OCI-M2 (cell line): Measurements from ENCODE around the gene RMND5A.

Source experiments
- DNase-seq: peaks from one replicate; lab custom pipeline; 2025; ENCODE audit not compliant: unreplicated experiment; lab: John Stamatoyannopoulos, UW

Gene RMND5A

DNA sequence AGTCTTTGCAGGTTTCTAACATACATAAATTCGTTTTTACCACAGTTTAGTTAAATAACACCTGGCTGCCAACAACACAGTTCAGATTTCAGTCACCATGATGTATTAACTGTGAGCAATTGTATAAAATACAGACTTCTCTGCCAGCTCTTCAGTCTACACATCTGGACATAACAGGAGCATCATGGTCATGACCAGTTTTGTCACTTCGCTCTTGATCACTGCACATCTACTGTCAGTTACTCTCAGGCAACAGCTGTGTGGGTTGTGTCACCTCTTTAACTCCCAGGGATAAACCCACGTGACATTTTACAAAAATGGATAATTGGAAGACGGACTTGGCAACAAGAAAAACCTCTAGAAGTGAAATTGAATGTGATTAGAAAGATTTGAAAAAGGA is 40.3 kb downstream of the RMND5A start:
- no peak for DNase-seq

DNA sequence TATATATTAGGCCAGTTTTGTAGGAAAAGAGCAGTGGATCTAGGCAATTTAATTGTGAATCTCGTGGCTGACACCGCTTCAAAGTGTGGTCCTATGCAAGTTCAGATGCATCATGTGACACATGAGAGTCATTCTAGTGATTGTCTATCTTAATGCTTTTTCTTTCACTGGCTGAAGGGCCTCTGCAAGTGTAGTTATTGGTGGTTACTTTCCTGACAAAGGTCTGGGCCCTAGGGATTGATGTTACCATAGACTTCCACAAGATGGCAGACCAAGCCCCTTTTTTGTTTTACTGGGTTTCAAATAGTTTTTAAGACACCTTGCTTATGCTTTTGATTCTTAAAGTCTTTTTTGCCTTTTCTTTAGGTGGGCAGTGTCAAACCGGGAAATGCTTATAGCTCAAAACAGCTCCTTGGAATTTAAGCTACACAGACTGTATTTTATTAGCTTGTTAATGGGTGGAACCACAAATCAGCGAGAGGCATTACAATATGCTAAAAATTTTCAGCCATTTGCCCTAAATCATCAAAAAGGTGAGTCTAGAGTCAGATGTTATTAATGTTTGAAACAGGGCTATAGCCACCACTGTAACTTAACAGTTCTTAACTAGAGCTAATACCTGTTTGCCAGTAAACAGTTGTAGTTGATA is 44.7 kb downstream of the RMND5A start:
- no peak for DNase-seq

DNA sequence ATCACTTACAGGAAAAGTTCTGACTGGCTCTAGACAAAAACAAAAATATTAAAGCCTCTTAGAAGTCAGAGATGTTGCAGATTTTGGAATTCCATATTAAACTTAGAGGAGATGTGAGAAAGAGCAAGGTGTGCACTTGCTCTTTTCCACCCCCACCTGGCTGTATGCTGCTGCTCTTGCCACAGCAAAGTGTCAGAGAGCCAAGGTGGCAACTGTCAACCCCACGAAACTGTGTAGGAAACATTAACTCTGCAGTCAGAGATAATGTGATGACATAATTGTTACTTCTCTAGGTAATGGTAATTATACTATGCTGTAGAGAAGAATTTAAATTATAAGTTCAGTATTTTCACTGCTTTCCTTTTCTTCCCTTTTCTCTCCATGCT is 45.2 kb downstream of the RMND5A start:
- DNase-seq, result no peak

DNA sequence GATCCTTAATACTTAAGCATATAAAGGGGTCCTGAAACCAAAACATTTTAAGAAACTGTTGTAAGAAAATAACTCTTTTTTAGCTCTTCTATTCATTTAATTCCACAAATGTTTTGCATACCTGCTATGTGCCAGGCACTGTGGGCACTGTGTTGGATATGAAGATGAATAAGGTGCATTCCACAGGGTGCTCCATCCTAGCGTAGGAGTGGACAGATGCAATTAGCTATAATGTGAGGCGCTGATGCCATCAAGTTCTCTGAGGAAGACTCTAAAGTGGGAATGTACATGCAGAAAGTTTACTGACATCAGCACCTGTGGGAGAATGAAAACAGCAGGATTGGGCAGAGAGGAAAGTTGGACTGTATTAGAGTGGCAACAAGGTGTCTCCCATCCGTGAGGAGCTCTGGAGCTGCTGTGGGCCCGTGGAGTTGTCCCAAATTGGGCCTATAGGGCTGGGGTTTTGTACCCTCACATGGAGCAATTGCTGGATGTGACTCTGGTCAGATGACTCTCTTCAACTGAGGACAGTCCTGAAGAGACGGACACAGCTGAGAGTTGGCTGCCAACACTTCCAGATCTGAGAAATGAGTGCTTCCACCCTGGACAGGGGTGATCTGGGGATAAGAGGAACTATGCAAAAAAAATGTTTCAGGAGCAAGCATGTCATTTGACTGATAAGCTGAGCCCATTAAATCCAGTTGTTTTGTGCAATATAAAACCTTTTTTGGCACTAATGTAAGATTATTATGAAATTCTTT is 48.3 kb downstream of the RMND5A start:
- DNase-seq, result no peak

DNA sequence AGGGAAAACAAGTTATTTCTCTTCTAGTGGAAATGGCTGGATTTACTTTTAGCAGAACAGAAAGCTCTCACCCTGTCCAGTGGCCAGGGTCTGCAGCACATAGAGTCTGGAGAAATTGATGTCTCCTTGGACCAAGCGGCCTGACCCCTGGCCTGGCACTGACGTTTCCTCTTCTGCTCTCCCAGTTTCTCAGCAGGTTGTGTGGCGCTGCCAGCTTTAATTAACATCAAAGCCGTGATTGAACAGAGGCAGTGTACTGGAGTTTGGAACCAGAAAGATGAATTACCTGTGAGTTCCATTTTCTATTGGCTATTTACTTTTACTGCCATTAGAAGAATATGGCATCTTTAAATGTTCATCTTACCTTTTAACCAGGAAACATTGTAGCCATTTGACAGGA is 49.7 kb downstream of the RMND5A start:
- DNase-seq, result no peak

DNA sequence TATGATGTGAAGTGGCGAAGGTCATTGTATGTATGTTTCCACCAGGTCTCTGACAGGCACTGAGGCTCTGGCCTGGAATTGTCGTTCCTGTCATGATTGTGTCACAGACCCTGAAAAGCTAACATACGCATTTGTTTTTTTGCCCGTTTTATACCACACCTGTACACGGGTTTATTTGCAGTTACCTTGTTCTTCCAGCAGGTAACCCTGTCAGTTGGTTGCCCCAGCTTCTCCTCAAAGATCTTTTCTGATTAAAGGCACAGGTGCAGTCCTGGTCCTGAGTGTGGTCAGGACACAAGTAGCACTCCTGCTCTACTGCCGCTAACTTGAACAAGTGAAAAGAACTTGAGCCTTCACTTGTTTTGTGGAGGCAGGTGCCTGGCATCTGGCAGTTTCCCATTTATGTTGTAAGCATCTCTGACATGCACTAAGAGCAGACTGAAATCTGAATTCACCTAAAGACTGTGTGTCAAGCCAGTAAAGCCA is 50.8 kb downstream of the RMND5A start:
- DNase-seq, result no peak

DNA sequence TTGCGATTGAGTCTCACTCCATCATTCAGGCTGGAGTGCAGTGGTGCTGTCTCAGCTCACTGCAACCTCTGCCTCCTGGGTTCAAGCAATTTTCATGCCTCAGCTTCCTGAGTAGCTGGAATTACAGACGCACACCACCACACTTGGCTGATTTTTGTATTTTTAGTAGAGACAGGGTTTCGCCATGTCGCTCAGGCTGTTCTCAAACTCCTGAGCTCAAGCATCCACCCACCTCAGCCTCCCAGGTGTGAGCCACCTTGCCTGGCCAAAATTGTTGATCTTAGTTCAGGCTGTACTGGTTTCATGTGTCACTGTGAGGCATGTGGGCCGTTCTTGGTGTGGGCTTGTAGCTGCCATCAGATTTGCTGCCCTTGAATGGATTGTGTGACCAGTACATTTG is 52.5 kb downstream of the RMND5A start:
- no peak for DNase-seq

DNA sequence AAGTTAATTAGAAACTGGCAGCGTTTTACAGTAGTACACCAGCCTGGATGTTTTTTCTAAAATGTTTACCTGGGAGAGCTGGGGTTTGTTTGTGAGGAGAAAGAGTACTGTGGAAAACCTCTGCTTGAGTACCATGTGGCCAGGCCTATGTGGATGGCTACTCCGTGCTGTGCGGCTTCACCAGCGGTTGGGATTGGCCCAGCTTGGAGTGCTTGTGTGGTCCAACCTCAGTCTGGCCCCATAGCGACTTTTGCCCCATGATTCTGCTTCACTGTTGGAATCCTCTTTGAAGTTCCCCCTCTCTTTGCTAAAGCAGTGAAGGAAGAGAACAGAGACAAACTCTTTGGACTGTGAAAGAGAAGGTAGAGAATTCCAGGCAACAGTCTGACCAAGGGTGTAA is 54.8 kb downstream of the RMND5A start:
- DNase-seq, result no peak

DNA sequence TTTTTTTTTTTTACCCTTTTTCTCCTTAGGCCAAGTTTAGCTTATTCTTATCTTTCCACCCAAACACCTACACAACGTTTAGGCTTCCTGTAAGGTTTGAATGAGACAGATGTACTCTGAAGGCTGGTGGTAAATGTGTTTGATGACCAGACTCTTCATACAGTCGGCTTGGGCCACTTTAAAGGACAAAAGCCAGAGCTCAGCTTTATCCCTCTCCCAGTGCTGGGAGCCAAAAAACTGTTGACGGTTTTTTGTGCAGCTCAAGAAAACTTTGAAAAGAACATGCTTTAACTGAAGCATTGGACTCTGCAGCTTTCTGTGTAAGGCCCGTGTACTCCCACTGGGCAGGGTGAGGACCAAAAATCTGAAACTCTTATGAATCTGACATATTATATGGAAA is 55.2 kb downstream of the RMND5A start:
- DNase-seq, result no peak

DNA sequence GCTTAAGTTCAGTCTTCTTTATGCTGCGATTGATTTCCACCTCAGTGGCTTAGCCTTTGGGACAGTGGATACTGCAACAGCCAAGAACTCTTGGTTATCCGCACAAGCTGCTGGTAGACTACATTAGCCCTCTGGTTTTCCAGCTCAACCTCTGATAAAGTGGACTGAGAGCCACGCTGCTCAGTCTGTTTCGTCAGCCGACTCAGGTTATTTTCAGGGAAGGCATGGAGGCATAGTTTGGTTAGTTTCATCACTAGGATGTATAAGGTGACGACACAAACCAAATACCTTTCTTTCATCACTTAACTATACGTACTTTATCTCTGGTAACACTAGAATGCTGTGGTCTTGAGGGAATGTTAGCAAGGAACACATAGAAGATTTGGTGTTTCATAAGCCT is 56.4 kb downstream of the RMND5A start:
- DNase-seq, result no peak

DNA sequence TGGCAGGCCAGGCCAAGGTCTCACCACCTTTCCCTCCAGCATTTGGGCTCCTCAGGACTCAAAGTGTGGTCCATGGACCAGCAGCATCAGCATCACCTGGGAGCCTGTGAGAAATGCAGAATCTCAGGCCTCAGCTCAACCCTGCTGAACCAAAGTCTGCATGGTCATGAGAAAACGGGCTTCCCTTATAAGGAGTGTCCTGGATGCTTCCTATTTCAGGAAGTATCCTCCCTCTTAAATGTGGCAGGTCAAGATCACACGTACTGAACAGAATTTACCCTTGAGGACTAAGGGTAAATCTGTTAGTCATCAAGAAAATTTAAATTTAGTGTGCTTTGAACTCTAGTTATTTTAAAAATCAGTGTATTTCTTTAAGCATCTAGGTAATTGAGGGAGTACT is 58.9 kb downstream of the RMND5A start:
- DNase-seq, result no peak

DNA sequence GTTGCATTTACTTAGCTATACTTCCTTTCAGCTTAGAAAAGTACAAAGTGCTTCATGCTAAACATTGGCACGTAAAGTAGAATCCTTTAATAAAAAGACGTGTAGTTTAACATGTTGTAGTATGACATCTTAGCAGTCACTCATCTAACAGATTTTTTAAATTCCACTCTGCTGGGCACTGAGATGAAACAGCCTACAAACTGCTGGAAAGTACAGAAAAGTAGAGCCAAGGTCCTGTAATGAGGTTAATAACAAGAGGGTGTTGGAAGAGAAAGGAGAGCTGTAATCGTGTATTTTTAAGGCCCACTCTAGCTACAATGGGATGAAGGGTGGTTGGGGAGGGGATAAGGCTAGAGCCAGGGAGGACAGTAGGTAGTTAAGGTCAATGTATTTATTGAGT is 59.9 kb downstream of the RMND5A start:
- DNase-seq, result no peak

DNA sequence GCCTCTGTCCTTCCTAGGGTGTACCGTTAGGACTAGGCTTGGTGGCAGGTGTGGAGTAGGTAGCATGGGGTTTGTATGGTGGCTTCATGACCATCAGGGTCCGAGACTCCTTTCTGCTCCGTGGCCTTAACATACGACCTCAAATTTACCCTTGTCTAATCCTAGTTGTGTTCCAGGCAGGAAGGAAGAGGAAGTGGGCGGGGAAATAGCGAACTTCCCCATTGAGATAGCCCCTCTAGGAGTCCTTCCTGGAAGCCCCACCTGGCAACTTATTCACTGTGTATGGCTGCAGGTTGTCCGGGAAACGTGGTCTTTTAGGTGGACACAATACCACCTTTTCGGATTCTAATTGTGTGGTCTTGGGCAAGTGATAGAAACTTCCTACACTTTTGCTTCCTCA is 61.3 kb downstream of the RMND5A start:
- no peak for DNase-seq

DNA sequence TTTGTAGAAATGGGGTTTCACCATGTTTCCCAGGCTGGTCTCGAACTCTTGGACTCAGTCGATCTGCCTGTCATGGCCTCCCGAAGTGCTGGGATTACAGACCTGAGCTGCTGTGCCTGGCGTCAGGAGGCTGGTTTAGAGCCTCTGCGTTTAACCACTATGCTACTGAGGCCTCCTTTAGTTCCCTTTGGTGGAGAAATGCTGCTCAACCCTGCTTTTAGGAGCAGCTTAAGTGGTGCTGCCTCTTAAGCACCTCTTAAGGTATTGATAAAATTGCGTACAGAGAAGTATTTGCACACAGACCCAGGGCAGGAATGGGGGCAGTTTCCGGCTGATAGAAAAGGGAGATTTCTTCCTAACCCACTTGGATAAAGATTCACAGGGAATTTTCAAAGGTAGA is 62.7 kb downstream of the RMND5A start:
- DNase-seq, result no peak

DNA sequence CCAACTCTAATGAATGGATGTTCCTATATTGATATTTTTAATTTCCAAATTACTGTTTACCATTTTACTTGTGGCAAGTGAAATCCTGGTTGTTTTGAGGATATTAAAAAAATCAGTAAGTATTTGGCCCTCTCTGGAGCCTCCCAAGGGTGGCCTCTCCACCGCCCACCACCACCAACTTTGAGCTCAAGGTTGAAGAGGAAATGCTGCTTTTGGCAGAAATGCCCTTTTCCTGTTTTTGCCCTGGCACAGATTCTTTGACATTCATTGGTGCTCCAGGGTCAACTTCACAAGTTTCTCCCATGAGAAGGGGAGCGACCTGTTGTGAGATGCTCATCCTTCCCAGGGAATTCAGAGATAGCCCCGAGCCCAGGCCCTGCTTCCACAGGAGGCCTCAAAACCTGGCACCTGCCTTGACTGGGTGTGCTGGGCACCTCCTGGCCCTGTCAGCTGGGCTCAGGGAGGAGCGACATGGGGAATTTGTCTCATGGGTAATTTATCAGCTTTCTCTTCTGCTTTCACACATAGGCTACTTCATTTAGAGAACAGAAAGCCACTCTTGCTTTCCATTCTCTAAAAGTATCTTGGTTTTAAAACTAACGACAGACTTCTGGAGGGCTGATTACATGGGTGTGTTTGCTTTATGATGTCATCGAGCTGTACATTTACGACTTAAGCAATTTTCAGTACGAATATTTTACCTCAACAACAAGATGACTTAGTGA is 63.7 kb downstream of the RMND5A start:
- no peak for DNase-seq

DNA sequence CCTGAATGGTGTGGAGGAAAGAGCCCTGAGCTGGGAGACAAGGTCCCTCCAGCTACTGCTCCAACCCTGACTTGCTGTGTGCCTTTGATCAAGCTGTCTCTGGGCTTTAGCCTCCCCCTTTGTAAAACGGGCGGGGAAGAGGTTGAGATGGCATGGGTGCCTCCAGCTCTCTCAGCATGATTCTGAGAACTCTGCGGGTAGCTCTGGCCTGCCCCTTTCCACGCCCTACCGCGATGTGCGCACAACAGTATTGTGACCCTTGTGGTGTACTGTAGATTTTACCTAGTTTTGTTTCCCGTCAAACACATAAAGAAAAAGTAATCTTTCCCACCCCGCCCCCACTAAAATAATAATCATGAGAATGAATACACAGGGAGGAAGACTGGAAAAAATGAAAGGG is 65.4 kb downstream of the RMND5A start:
- DNase-seq, result no peak

DNA sequence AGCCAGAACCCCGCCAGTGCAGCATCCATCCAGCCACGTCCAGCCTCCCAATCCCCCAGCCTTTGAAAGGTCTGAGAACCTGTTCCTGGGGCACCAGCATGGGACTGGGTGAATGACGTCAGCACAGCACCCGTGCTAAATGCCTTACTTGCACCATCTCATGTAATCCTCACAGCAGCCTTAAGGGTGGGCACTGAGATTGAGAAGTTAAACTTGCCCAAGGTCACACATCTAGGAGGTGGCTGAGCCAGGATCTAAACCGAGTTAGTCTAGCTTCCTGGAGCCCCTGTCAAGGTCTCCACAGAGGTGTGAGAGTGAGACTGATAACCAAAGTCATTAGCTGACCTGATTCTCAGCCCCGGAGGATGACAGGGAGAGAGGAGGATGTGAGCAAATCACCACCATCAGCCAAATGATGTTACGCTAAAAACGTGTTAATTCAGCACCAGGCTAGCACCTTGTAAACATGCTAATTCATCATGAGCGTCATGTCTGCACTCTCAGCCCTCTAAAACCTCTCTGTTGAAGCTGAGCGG is 66.0 kb downstream of the RMND5A start:
- no peak for DNase-seq

DNA sequence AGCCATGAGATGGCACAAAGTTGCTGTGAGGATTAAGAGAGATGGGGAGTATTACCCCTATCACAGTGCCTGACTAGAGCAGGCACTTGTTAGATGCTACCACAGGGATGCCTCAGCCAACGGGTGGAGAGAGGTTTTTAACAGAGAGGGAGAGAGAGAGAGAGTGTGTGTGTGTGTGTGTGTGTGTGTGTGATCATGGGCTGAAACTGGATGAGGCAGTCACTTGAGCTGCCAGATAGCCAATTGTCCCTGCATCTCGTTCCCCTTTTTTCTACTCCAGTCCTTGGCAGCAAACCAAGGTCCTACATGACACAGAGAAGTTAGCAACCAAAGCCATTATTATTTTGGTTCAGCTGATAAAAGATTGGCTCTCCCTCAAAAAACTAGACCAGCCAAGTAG is 67.6 kb downstream of the RMND5A start:
- no peak for DNase-seq

DNA sequence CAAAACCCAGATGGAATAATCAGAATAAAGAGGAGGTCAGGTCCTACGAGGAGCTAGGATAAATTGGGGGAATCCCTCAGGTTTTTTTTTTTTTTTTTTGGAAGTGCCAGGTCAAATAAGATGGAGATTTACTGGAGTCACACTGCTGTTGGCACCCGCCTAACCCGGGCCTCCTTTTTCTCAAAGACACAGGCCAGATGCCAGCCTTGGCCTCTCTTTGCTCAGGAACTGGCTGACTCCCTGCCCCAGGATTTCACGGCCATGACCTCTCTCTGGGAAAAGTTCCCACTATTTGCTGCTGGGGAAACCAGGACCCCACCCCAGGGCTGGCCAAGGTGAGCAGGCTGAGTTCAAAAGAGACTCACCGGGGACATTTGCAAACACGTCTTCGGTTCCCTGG is 68.1 kb downstream of the RMND5A start:
- DNase-seq, result no peak

DNA sequence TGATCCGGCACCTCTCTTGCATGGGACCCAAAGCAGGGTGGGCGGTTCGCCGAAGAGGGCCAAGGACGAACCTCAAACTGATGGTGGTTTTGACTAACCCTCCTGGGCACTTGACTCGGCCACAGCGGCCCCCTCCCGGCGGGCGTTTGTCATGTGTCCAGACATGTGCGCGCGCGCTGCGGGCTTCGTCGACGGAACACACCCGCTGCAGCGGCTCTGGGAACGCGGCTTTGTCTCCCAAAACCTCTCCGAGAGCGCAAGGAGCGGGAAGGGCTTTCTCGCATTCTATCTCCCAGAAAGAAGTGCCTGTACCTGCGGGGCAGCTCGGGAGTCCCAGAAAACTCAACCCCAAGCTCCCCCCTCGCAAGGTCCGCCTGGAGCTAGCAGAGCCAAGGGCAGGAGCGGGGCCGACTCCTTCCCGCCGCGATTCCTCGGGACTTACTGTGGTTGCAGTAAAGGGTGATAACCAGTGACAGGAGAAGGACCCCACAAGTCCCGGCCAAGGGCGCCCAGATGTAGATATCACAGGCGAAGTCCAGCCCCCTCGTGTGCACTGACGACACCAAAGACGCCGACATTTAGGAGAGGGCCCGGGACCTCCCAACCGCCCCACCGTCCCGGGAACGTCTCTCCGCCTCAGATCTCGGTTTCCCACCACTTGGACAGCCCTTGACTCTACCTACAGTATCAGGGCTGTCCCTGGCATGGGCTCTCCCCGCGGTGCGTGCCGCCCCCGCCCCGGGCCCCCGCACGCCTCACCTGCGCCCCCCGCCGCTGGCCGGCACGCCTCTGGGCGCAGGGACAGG is 69.0 kb downstream of the RMND5A start:
- no peak for DNase-seq

DNA sequence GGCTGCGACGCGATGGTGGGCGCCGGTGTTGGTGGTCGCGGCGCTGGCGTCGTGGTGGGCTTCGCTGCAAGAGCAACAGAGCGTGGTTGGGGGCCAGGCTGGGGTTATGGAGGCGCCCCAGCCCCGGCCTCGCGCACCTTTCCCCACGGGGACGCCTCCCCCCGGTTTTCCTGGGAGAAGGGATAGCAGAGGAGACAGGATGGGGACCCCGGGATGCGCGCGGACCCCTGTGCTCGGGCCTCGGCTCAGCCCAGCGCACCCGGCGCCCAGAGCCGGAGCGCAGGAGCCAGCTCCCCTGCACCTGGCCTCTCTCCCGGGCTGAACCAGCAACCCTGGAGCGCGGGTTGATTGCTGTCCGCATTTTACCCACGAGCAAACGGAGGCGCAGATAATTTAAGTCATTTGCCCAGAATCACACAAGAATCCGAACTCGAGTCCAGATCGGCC is 69.6 kb downstream of the RMND5A start:
- no peak for DNase-seq
